T-helper 2 cell treated with Interferon-gamma antibody and Interleukin-4, amounts not matched to agents 5 μg/mL and 100 μg/mL, for 36 hours (primary cell): ENCODE results near the gene CCR1.
"Not testable (repeated sequence)": the region's sequence is repeated elsewhere in the genome, so short reads cannot be mapped to it uniquely, and the experiment has no call there.

Experiments used
- DNase-seq: peaks from one replicate; pipeline ENCODE4 v3.0.0; 2021; ENCODE audit warnings: low spot score
- H3K27ac Mint-ChIP-seq: one replicate; pipeline ENCODE4 v1.8.0; 2021; ENCODE audit warnings: mild to moderate bottlenecking, mixed read lengths
- H3K27me3 Mint-ChIP-seq: one replicate; pipeline ENCODE4 v1.8.0; 2021; ENCODE audit warnings: low read depth, mixed read lengths
- H3K36me3 Mint-ChIP-seq: one replicate; pipeline ENCODE4 v1.8.0; 2021; ENCODE audit warnings: low read depth, mixed read lengths
- H3K4me1 Mint-ChIP-seq: one replicate; pipeline ENCODE4 v1.8.0; 2021; ENCODE audit warnings: low read depth, mixed read lengths
- H3K4me3 Mint-ChIP-seq: one replicate; pipeline ENCODE4 v1.8.0; 2022; ENCODE audit warnings: mild to moderate bottlenecking, moderate library complexity, mixed read lengths
- H3K9me3 Mint-ChIP-seq: one replicate; pipeline ENCODE4 v1.8.0; 2021; ENCODE audit warnings: mixed read lengths

Gene CCR1

DNA sequence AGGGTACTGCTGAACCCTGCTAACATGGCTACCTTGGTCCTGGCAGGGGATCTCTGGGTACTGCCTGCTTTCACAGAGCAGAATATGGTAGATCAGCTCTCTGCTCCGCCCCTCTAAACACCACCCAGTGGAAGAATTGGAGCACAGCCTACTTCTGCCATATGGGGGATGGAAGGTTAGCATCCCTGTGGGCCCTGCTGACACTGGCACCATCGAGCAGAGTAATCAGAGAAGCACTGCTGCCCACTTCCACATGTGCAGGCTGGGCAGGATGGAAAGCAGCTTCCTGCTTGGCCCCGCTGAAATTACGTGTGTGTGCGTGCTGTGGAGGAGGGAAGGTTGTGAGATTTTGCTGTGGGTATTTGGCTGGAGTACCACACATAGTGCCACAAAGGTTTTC is 24.8 kb downstream of the CCR1 start:
- no peak for DNase-seq
- Mint-ChIP-seq H3K27ac (no peak overlapping the region), H3K36me3 (no peaks in the 10 kb centered on the region), H3K4me3 (no peak overlapping the region), H3K27me3 (peaks cover 47% of the 10 kb centered on the region), H3K9me3 (no peaks in the 10 kb centered on the region), H3K4me1 (peaks cover 7% of the 10 kb centered on the region)

DNA sequence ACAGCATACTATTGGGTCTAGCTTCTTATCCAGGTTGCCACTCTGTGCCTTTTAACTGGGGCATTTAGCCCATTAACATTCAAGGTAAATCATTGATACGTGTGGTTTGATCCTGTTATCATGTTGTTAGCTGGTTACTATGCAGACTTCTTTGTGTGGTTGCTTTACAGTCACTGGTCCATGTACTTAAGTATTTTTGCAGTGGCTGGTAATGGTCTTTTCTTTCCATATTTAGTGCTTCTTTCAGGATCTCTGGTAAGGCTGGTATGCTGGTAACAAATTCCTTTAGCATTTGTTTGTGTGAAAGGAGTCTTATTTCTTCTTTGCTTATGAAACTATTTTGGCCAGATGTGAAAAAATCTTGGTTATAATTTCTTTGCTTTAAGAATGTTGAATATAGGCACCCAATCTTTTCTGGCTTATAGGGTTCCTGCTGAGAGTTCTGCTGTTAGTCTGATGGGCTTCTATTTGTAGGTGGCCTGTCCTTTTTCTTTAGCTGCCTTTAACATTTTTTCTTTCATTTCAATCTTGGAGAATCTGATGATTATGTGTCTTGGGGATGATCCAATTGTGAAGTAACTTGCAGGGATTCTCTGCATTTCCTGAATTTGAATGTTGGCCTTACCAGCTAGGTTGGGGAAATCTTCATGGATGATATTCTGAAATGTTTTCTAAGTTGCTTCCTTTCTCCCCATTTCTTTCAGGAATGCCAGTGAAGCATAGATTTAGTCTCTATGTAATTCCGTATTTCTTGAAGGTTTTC is 39.3 kb downstream of the CCR1 start:
- Mint-ChIP-seq H3K4me3 (no peak overlapping the region), H3K36me3 (peaks cover 2% of the 10 kb centered on the region), H3K27me3 (peaks cover 69% of the 10 kb centered on the region), H3K9me3 (peaks cover 28% of the 10 kb centered on the region), H3K4me1 (no peaks in the 10 kb centered on the region), H3K27ac (no peak overlapping the region)
- DNase-seq = no peak

GRCh38 chr3:46163556-46164041 is 44.5 kb downstream of the CCR1 start:
- Mint-ChIP-seq H3K36me3 (peaks cover 2% of the 10 kb centered on the region), H3K4me1 (no peaks in the 10 kb centered on the region), H3K9me3 (peaks cover 15% of the 10 kb centered on the region), H3K27me3 (peaks cover 61% of the 10 kb centered on the region), H3K27ac (no peak overlapping the region), H3K4me3 (no peak overlapping the region)
- no peak for DNase-seq

GRCh38 chr3:46162975-46163555 is 45.0 kb downstream of the CCR1 start:
- peaks cover 62% of the 10 kb centered on the region for H3K27me3 Mint-ChIP-seq
- no peak overlapping the region for H3K27ac Mint-ChIP-seq
- DNase-seq = no peak
- H3K4me1 Mint-ChIP-seq = no peaks in the 10 kb centered on the region
- H3K4me3 Mint-ChIP-seq = no peak overlapping the region
- H3K9me3 Mint-ChIP-seq = peaks cover 10% of the 10 kb centered on the region
- no peaks in the 10 kb centered on the region for H3K36me3 Mint-ChIP-seq

DNA sequence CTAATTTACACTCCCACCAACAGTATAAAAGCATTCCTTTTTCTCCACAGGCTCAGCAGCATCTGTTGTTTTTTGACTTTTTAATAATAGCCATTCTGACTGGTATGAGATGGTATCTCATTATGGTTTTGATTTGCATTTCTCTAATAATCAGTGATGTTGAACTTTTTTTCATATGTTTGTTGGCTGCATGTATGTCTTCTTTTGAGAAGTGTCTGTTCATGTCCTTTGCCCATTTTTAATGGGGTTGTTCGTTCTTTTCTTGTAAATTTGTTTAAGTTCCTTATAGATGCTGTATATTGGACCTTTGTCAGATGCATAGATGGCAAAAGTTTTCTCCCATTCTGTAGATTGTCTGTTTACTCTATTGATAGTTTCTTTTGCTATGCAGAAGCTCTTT is 50.4 kb downstream of the CCR1 start:
- H3K9me3 Mint-ChIP-seq, H3K36me3 Mint-ChIP-seq, H3K4me3 Mint-ChIP-seq, DNase-seq, H3K4me1 Mint-ChIP-seq, H3K27ac Mint-ChIP-seq: not testable (repeated sequence)
- peaks cover 48% of the 10 kb centered on the region for H3K27me3 Mint-ChIP-seq

- H3K9me3 Mint-ChIP-seq = no peaks in the 10 kb centered on the region
- no peaks in the 10 kb centered on the region for H3K36me3 Mint-ChIP-seq
- no peak for DNase-seq
- H3K27me3 Mint-ChIP-seq = peaks cover 22% of the 10 kb centered on the region
- no peak overlapping the region for H3K27ac Mint-ChIP-seq
- no peak overlapping the region for H3K4me3 Mint-ChIP-seq
- peaks cover 2% of the 10 kb centered on the region for H3K4me1 Mint-ChIP-seq
Observed at GRCh38 chr3:46154311-46154710, 53.8 kb downstream of the CCR1 start.
